CD14-positive monocyte (primary cell): Measurements from ENCODE around the gene COPG2. TPM values are rescaled to one million over a fixed set of nuclear protein-coding genes. Genes with fewer than 3 reads are reported as not detected.

Experiments used
- DNase-seq, 3 donors: peaks; one replicate each; pipeline ENCODE4 v3.0.0-alpha.2; 2011 to 2022
- H2AFZ ChIP-seq: 2 replicates; pipeline ENCODE4 v1.6.0; 2012; ENCODE audit warnings: mild to moderate bottlenecking, low read depth, low read length, inconsistent platforms; ENCODE audit not compliant: insufficient read depth, poor library complexity, severe bottlenecking
- H3K27ac ChIP-seq, 2 donors: 1 replicate in 1 of 2; 2 replicates in 1 of 2; pipeline ENCODE4 v1.5.1; 2012 to 2013; ENCODE audit warnings: low read length in 2 of 2, control low read depth in 1 of 2, inconsistent platforms in 1 of 2, low read depth in 1 of 2, mild to moderate bottlenecking in 1 of 2
- H3K27me3 ChIP-seq, 2 donors: one replicate each; pipeline versions ENCODE4 v1.6.0 to v1.6.1; 2011 to 2013; ENCODE audit warnings: low read length in 2 of 2; ENCODE audit not compliant: control insufficient read depth in 2 of 2, insufficient read depth in 2 of 2
- H3K36me3 ChIP-seq, 2 donors: replicated peaks in 1 of 2; 1 replicate in 1 of 2; 2 replicates in 1 of 2; pipeline versions ENCODE4 v1.5.1 to v1.6.1; 2012 to 2013; ENCODE audit warnings: low read length in 2 of 2, control low read depth in 1 of 2, inconsistent platforms in 1 of 2, mild to moderate bottlenecking in 1 of 2; ENCODE audit not compliant: insufficient read depth in 2 of 2, control insufficient read depth in 1 of 2
- H3K4me1 ChIP-seq, 2 donors: 1 replicate in 1 of 2; 2 replicates in 1 of 2; pipeline versions ENCODE4 v1.5.1 to v1.6.1; 2012 to 2013; ENCODE audit warnings: low read length in 2 of 2, control low read depth in 1 of 2, inconsistent platforms in 1 of 2, mild to moderate bottlenecking in 1 of 2, moderate library complexity in 1 of 2; ENCODE audit not compliant: insufficient read depth in 2 of 2, control insufficient read depth in 1 of 2
- H3K4me2 ChIP-seq: replicated peaks from 2 replicates; pipeline ENCODE3; 2012; ENCODE audit warnings: low read length, moderate library complexity, mild to moderate bottlenecking; ENCODE audit not compliant: poor library complexity, severe bottlenecking; ENCODE audit errors: extremely low read depth
- H3K4me3 ChIP-seq, 3 experiments: fragments of 200-600 bp in 1 of 3; sonication (generic) in 1 of 3; replicated peaks in 1 of 3; 1 replicate in 2 of 3; 2 replicates in 1 of 3; pipeline ENCODE4 v1.5.1; 2011 to 2013; ENCODE audit warnings: low read length in 3 of 3, mild to moderate bottlenecking in 3 of 3, control low read depth in 2 of 3, low read depth in 2 of 3, inconsistent platforms in 1 of 3, moderate library complexity in 1 of 3
- H3K79me2 ChIP-seq: 2 replicates; pipeline ENCODE4 v1.6.0; 2012; ENCODE audit warnings: mild to moderate bottlenecking, control low read depth, inconsistent platforms, low read length, moderate library complexity; ENCODE audit not compliant: insufficient read depth
- H3K9ac ChIP-seq: 2 replicates; pipeline ENCODE4 v1.6.0; 2017; ENCODE audit warnings: low read length, mild to moderate bottlenecking; ENCODE audit not compliant: insufficient read depth, poor library complexity, severe bottlenecking
- H3K9me3 ChIP-seq, 2 donors: replicated peaks in 1 of 2; 1 replicate in 1 of 2; 2 replicates in 1 of 2; pipeline versions ENCODE4 v1.5.1 to v1.6.1; 2012 to 2013; ENCODE audit warnings: low read length in 2 of 2, control low read depth in 1 of 2; ENCODE audit not compliant: control insufficient read depth in 1 of 2, insufficient read depth in 1 of 2
- H4K20me1 ChIP-seq: 2 replicates; pipeline ENCODE4 v1.6.0; 2012; ENCODE audit warnings: mild to moderate bottlenecking, low read length, control low read depth, moderate library complexity; ENCODE audit not compliant: insufficient read depth
- H3K27ac Mint-ChIP-seq, 7 donors: one replicate each; pipeline ENCODE4 v1.8.0; 2020; ENCODE audit warnings: mild to moderate bottlenecking in 7 of 7, mixed read lengths in 7 of 7, moderate library complexity in 6 of 7, inconsistent platforms in 2 of 7
- H3K27me3 Mint-ChIP-seq, 3 donors: one replicate each; pipeline ENCODE4 v1.8.0; 2021 to 2022; ENCODE audit warnings: low read depth in 3 of 3, mild to moderate bottlenecking in 3 of 3, mixed read lengths in 3 of 3, moderate library complexity in 3 of 3, inconsistent platforms in 1 of 3
- H3K36me3 Mint-ChIP-seq, 2 donors: one replicate each; pipeline ENCODE4 v1.8.0; 2020; ENCODE audit warnings: mixed read lengths in 2 of 2, inconsistent platforms in 1 of 2, mild to moderate bottlenecking in 1 of 2
- H3K4me1 Mint-ChIP-seq: one replicate; pipeline ENCODE4 v1.8.0; 2020; ENCODE audit warnings: mild to moderate bottlenecking, mixed read lengths
- H3K4me3 Mint-ChIP-seq, 2 donors: one replicate each; pipeline ENCODE4 v1.8.0; 2020; ENCODE audit warnings: mild to moderate bottlenecking in 2 of 2, mixed read lengths in 2 of 2, moderate library complexity in 1 of 2
- H3K9me3 Mint-ChIP-seq, 7 donors: one replicate each; pipeline ENCODE4 v1.8.0; 2020 to 2022; ENCODE audit warnings: mixed read lengths in 7 of 7, mild to moderate bottlenecking in 6 of 7, moderate library complexity in 6 of 7, inconsistent platforms in 2 of 7
- CTCF ChIP-seq: fragments of 200-600 bp; IDR thresholded peaks from one replicate; pipeline ENCODE4 v1.8.0; 2022; ENCODE audit warnings: antibody characterized with exemption, mild to moderate bottlenecking
- WGBS: methylation state at CpG from one replicate; pipeline ENCODE4 v1.1.5; 2013; ENCODE audit warnings: missing lambda C conversion rate; ENCODE audit not compliant: insufficient coverage; 5-methylcytosine and 5-hydroxymethylcytosine counted together
- intact Hi-C, 2 donors: fragments of 100-400 bp; cut with micrococcal nuclease; formaldehyde crosslinking; loops; one replicate each; pipeline versions ENCODE4 v1.15.0 to v1.15.1; 2023
- polyA plus RNA-seq, 3 donors: library from polyadenylated mRNA; depleted of rRNA in 1 of 3; unstranded in 2 of 3; stranded (reverse) in 1 of 3; fragments of 300-500 nt in 2 of 3; fragments of >200 nt in 1 of 3; fragmentation: Illumina TruSeq in 2 of 3; gene quantifications; 1 replicate in 2 of 3; 2 replicates in 1 of 3; pipeline ENCODE4 v1.2.3, GENCODE V29; 2012 to 2021

COPG2 gene
- polyA plus RNA-seq, 3 donors, result 2.7 to 10.3 (median 9.6) TPM

- peaks cover 34 to 35% of the 10 kb centered on the region in 2 donors for H3K36me3 Mint-ChIP-seq
- H3K4me3 Mint-ChIP-seq, result no peak overlapping the region
- no peak for DNase-seq
- no peak for TF ChIP-seq CTCF
- Histone ChIP-seq H3K4me2 (no peak overlapping the region), H3K27me3 (no peaks in the 10 kb centered on the region), H3K36me3 (peaks cover 12 to 66% of the 10 kb centered on the region in 2 donors), H3K9me3 (no peaks in the 10 kb centered on the region), H3K9ac (no peak overlapping the region), H3K79me2 (no peaks in the 10 kb centered on the region), H4K20me1 (no peaks in the 10 kb centered on the region), H3K27ac (no peak overlapping the region), H3K4me1 (no peaks in the 10 kb centered on the region), H2AFZ (no peak overlapping the region), H3K4me3 (no peak overlapping the region)
- peaks cover 0 to 2% (median 0%) of the 10 kb centered on the region in 3 donors for H3K27me3 Mint-ChIP-seq
- WGBS, result 93% methylated on average over 2 of the region's 3 CpGs
- no peaks in the 10 kb centered on the region for H3K4me1 Mint-ChIP-seq
- peaks cover 0 to 4% (median 0%) of the 10 kb centered on the region in 7 donors for H3K9me3 Mint-ChIP-seq
- H3K27ac Mint-ChIP-seq, result no peak overlapping the region
- intact Hi-C loops, result no loop called here
Observed at GRCh38 chr7:130554481-130554880, 114.1 kb downstream of the COPG2 start.

GRCh38 chr7:130553398-130554029 is 115.0 kb downstream of the COPG2 start:
- WGBS, result 100% methylated on average over 2 of the region's 3 CpGs
- Histone ChIP-seq H3K27ac (no peak overlapping the region), H2AFZ (no peak overlapping the region), H3K4me1 (no peaks in the 10 kb centered on the region), H3K9me3 (no peaks in the 10 kb centered on the region), H3K9ac (no peak overlapping the region), H3K36me3 (peaks cover 13 to 72% of the 10 kb centered on the region in 2 donors), H3K4me2 (no peak overlapping the region), H4K20me1 (no peaks in the 10 kb centered on the region), H3K4me3 (no peak overlapping the region), H3K27me3 (no peaks in the 10 kb centered on the region), H3K79me2 (no peaks in the 10 kb centered on the region)
- peaks cover 0 to 2% (median 0%) of the 10 kb centered on the region in 3 donors for H3K27me3 Mint-ChIP-seq
- intact Hi-C loops, result no loop called here
- H3K27ac Mint-ChIP-seq, result no peak overlapping the region
- peaks cover 38 to 40% of the 10 kb centered on the region in 2 donors for H3K36me3 Mint-ChIP-seq
- H3K9me3 Mint-ChIP-seq, result peaks cover 0 to 4% (median 0%) of the 10 kb centered on the region in 7 donors
- no peak overlapping the region for H3K4me3 Mint-ChIP-seq
- TF ChIP-seq CTCF, result no peak
- no peak for DNase-seq
- H3K4me1 Mint-ChIP-seq, result no peaks in the 10 kb centered on the region
